GDM1 (cell line): ENCODE measurements around the gene ZFHX3.

Experiments used
- DNase-seq: peaks from one replicate; lab custom pipeline; 2025; lab: John Stamatoyannopoulos, UW

ZFHX3 gene

GRCh38 chr16:72898216-72898825, 149.6 kb downstream of the ZFHX3 start:
- DNase-seq = no peak

DNA sequence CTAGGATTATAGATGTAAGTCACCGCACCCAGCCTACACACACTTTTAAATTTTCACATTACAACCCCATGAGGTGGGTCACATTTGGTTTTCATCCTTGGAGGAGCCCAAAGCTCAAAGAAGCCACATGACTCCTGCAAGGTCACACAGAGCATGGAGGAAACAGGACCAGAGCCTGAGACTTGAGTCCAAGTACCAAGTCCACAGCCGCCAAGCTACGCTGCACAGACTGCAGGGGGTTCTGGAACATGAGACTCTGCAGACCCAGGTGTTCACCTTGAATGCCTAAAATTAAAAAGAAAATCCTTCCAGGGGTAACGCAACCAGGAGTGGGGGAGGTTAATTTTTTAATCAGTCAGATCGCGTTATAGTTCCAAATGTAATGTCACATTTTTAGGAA, 150.2 kb downstream of the ZFHX3 start:
- no peak for DNase-seq

GRCh38 chr16:72896485-72897118, 151.3 kb downstream of the ZFHX3 start:
- no peak for DNase-seq

- no peak for DNase-seq
Measured at GRCh38 chr16:72895951-72896350, 152.0 kb downstream of the ZFHX3 start.

GRCh38 chr16:72894293-72895151, 153.4 kb downstream of the ZFHX3 start:
- no peak for DNase-seq

DNA sequence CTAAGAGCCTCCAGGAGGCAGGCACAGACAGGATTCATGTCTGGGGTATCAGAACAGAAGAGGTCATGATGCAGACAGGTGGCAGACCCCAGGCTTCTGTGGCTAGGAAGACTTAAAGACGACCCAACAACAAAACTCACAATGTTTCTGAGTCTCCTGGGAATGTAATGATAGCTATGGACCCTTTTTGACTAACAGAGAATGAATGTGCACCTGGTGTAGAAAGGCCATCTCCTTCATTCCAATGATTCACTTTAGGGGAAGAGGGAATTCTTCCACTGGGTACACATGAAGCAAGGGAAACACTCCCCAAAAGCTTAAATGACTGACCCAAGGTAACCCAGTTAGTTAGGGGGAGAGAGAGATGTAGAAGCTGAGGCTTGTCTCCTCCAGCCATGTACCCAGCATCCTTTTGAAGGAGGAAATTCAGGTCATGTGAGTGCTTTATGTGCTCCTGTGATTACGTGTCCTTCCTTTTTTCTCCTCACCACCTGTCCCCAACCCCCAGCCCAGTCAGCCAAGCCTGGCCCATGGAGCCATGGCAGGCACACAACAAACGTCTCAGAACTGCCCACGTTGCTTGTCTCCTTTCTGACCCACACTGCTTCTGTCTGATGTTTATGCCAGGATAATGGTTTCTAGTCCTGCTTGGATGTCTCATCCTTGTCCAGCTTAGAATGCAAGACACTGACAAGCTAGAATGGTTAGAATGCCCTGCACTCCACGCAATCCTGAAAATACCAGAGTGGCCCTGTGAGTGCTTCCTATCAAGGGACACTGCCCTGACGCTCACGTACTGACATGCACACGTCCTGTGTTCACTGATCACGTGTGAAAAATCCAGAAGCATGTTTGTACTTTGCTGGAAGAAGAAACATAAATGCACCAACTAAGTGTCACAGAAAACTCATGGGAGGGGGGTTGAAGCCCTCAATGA, 156.4 kb downstream of the ZFHX3 start:
- DNase-seq = no peak

- no peak for DNase-seq
Measured at GRCh38 chr16:72890587-72890986, 157.3 kb downstream of the ZFHX3 start.

DNA sequence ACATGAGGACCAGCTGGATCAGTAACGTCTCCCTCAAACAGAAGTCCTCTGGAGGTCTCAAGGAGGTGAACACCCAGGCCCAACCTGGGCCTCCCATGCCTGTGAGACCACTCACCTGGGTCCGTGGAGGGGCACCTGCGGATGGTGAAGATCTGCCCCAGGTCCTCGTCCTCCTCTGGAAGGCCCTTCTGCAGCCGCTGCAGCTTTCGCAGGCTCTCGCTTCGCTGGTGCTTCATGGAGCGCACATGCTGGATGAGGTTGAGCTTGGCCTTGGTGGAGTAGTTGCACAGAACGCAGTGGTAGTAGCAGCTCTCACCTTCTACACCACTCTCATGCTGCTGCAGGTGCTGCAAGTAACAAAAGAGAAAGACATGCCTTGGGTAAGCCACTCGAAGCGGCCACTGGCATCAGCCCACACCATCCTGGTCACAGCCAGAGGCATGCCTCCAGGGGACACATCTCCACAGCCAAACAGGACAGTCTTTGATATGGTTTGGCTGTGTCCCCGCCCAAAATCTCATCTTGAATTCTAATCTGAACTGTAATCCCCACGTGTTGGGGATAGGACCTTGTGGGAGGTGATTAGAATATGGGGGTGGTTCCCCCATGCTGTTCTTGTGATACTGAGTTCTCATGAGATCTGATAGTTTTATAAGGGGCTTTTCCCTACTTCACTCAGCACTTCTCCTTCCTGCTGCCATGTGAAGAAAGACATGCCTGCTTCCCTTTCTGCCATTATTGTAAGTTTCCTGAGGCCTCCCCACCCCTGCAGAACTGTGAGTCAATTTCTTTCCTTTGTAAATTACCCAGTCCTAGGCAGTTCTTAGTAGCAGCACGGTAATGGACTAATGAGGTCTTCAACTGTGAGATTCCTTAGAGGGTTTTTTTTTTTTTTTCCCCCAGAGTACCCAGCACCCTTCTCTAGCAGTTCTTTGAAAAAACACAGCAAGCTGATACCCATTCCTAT, 158.0 kb downstream of the ZFHX3 start:
- no peak for DNase-seq

- no peak for DNase-seq
Measured at GRCh38 chr16:72887537-72887936, 160.4 kb downstream of the ZFHX3 start.

- DNase-seq = no peak
Measured at GRCh38 chr16:72886346-72886974, 161.5 kb downstream of the ZFHX3 start.

DNA sequence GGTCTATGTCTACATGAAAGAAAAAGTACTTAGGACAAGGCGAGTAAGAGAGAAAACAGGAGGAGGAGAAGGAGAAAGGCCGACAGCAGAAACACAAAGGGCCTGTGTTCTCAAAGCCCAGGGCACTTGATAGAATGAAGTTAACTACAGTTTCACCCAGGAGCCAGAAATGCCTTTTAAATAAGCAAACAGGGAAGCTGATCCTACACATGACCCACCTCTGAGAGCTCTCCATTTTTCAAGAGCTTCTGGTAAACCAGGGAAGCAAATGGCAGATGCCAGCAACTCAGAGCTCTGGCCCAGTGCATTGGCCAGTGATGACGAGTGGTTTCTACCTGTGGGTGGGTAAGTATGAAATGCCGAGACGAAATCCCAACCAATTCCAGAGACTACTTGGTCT, 163.4 kb downstream of the ZFHX3 start:
- no peak for DNase-seq

DNA sequence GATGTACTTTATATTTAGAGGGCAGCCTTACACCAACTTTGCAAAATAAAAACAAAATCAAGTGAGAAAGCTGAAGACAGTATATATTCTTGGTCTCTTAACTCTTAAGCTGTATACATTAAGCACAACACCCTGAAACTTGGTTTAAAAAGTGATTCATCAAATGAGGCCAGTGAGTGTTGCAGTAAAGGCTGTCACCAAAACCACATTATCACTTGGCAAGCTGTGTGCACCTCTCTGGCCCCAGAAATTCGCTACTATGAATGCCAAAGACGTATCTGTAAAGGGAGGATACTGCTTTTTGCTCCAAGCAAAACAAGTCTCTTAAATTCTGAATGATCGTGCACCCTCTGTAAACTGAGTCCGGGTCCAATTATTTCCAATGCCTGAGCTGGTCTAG, 163.9 kb downstream of the ZFHX3 start:
- no peak for DNase-seq

DNA sequence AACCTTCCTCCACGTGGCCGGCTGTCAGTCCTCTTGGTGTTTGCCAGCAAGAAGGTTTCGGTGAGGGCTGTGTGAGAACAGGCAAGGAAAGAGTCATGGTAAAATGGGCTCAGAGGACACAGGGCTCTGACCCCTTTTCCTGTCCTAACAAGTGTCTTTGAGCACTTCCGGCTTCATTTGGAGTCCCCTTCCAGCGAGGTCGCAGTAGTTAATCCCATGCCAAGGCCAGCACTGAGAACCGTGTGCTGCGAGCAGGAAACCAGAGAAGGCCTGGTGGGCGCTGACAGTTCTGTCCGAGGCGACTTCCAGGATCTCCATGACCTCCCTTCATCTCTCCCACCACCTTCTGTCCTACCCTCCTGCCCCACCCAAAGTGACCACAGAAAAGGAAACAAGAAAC, 168.1 kb downstream of the ZFHX3 start:
- DNase-seq = no peak

- no peak for DNase-seq
Measured at GRCh38 chr16:72878301-72879269, 169.3 kb downstream of the ZFHX3 start.

DNA sequence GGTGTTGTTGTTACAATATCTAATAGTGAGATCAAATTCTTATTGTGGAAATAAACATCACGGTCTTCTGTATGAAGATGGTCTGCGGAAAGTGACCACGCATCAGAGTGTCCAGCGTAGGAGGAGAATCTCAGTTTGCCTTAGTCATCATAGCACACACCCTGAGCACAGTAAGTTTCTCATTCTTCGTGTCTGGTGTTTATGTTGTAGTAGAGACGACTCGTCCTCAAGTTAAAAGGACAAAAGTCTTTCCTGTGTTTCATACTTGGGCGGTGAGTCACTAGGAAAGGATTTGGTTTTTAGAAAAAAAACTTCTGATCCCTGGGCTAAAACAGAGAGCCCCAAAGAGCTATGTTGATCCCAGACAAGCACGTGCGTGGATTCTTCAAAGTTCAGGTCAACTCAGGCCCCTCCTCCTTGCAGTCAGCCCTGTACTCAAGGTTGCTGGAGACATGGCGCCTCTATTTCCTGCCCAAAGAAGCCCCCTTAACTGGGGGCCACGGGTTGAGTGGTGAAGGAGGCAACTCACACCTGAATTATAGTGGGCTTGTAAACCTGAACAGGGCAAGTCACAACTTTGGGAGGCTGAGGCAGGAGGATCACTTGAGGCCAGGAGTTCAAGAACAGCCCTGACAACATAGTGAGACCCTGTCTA, 170.4 kb downstream of the ZFHX3 start:
- DNase-seq = no peak

GRCh38 chr16:72876981-72877373, 171.0 kb downstream of the ZFHX3 start:
- DNase-seq = no peak

GRCh38 chr16:72876221-72876620, 171.7 kb downstream of the ZFHX3 start:
- peak; percentile 78 for DNase-seq

GRCh38 chr16:72875291-72876031, 172.5 kb downstream of the ZFHX3 start:
- no peak for DNase-seq
